Thyroid gland (tissue), 4 donors: Measurements from ENCODE around the gene ACBD3.

Experiments used
- POLR2A ChIP-seq, 2 donors: fragments of 450-650 bp; IDR thresholded peaks; one replicate each; pipeline ENCODE4 v1.6.1; 2017; ENCODE audit warnings: antibody characterized with exemption in 2 of 2, mild to moderate bottlenecking in 2 of 2, moderate library complexity in 1 of 2
- TF ChIP-seq, protein P1 (sequence below), 6 experiments: fragments of 200-600 bp in 3 of 6; fragments of 450-650 bp in 3 of 6; sonication (generic) in 3 of 6; IDR thresholded peaks; one replicate each; pipeline ENCODE4 v1.5.1; 2016 to 2019; ENCODE audit warnings: antibody characterized with exemption in 6 of 6, mild to moderate bottlenecking in 2 of 6, inconsistent platforms in 1 of 6, moderate library complexity in 1 of 6

DNA sequence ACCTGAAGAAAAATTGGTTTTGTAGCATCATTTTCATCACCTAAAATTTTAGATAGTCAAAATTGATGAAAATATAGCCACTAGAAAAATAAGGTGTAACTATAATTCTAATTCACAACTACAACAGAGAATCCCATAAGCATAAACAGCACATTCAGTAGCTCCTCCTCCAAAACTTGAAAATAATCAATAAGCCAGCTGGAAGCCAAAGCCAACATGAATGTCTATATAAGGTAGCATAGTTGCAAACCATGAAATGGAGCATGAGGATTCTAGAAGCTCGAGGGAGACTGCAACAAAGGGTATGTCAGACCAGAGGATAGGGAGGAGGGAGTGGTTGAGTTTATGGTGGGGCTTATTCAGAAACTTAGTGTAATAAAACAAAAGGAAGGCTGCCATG lies 22.4 kb downstream of the ACBD3 start:
- TF ChIP-seq, protein P1, sequence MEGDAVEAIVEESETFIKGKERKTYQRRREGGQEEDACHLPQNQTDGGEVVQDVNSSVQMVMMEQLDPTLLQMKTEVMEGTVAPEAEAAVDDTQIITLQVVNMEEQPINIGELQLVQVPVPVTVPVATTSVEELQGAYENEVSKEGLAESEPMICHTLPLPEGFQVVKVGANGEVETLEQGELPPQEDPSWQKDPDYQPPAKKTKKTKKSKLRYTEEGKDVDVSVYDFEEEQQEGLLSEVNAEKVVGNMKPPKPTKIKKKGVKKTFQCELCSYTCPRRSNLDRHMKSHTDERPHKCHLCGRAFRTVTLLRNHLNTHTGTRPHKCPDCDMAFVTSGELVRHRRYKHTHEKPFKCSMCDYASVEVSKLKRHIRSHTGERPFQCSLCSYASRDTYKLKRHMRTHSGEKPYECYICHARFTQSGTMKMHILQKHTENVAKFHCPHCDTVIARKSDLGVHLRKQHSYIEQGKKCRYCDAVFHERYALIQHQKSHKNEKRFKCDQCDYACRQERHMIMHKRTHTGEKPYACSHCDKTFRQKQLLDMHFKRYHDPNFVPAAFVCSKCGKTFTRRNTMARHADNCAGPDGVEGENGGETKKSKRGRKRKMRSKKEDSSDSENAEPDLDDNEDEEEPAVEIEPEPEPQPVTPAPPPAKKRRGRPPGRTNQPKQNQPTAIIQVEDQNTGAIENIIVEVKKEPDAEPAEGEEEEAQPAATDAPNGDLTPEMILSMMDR (IDR thresholded peaks at IDR 0.05): no peak
- no peak for TF ChIP-seq POLR2A (IDR thresholded peaks at IDR 0.05)
